Spleen (tissue), 11 donors: ENCODE measurements around the gene SUMF1. TPM values are rescaled to one million over a fixed set of nuclear protein-coding genes. Genes with fewer than 3 reads are reported as not detected.

Experiments
- DNase-seq: peaks from one replicate; pipeline ENCODE4 v3.0.0-alpha.2; 2020
- H3K27ac ChIP-seq, 8 donors: fragments of 200-600 bp; sonication (generic) in 7 of 8; 1 replicate in 4 of 8; 2 replicates in 4 of 8; pipeline versions ENCODE4 v1.5.0 to v1.8.0; 2016 to 2021; ENCODE audit warnings: inconsistent platforms in 4 of 8, mild to moderate bottlenecking in 4 of 8, moderate library complexity in 1 of 8
- H3K27me3 ChIP-seq, 7 donors: fragments of 200-600 bp; sonication (generic) in 6 of 7; replicated peaks in 1 of 7; 1 replicate in 4 of 7; 2 replicates in 3 of 7; pipeline versions ENCODE4 v1.5.0 to v1.8.0; 2016 to 2021; ENCODE audit warnings: inconsistent platforms in 3 of 7, mild to moderate bottlenecking in 1 of 7
- H3K36me3 ChIP-seq, 6 donors: fragments of 200-600 bp; sonication (generic) in 5 of 6; 1 replicate in 4 of 6; 2 replicates in 2 of 6; pipeline versions ENCODE4 v1.5.0 to v1.8.0; 2016 to 2021; ENCODE audit warnings: inconsistent platforms in 2 of 6
- H3K4me1 ChIP-seq, 6 donors: fragments of 200-600 bp; sonication (generic) in 5 of 6; 1 replicate in 3 of 6; 2 replicates in 3 of 6; pipeline versions ENCODE4 v1.5.0 to v1.8.0; 2016 to 2021; ENCODE audit warnings: inconsistent platforms in 3 of 6
- H3K4me3 ChIP-seq, 8 donors: fragments of 200-600 bp; sonication (generic) in 7 of 8; 1 replicate in 4 of 8; 2 replicates in 4 of 8; pipeline versions ENCODE4 v1.5.0 to v1.8.0; 2016 to 2021; ENCODE audit warnings: inconsistent platforms in 4 of 8, mild to moderate bottlenecking in 4 of 8, moderate library complexity in 2 of 8
- H3K9me3 ChIP-seq, 8 donors: fragments of 200-600 bp; sonication (generic) in 7 of 8; 1 replicate in 4 of 8; 2 replicates in 4 of 8; pipeline versions ENCODE4 v1.5.0 to v1.8.0; 2016 to 2021; ENCODE audit warnings: inconsistent platforms in 4 of 8
- CTCF ChIP-seq, 11 experiments: fragments of 200-600 bp in 7 of 11; fragments of 450-650 bp in 4 of 11; sonication (generic) in 4 of 11; IDR thresholded peaks in 8 of 11; conservative IDR thresholded peaks in 3 of 11; 1 replicate in 7 of 11; 2 replicates in 4 of 11; pipeline versions ENCODE4 v1.4.0 to v1.8.0; 2016 to 2021; ENCODE audit warnings: antibody characterized with exemption in 11 of 11, inconsistent platforms in 4 of 11, mild to moderate bottlenecking in 1 of 11
- POLR2A ChIP-seq, 3 donors: fragments of 450-650 bp; IDR thresholded peaks; one replicate each; pipeline ENCODE4 v1.5.1; 2017; ENCODE audit warnings: antibody characterized with exemption in 3 of 3, mild to moderate bottlenecking in 1 of 3
- POLR2AphosphoS5 ChIP-seq, 3 donors: sonication (generic); formaldehyde crosslinking; IDR thresholded peaks; one replicate each; pipeline ENCODE4 v1.5.1; 2017; ENCODE audit warnings: antibody characterized with exemption in 3 of 3
- WGBS, 5 donors: extraction: QIAGEN DNeasy Blood & Tissue Kit in 3 of 5; methylation state at CpG; one replicate each; pipeline versions ENCODE4 v1.1.5 to v1.1.7; 2013 to 2018; 5-methylcytosine and 5-hydroxymethylcytosine counted together
- intact Hi-C: fragments of 100-400 bp; cut with DNase I; formaldehyde crosslinking; loops from one replicate; pipeline ENCODE4 v1.15.0; 2023; ENCODE audit warnings: low total_unique reads
- polyA plus RNA-seq, 3 donors: library from polyadenylated mRNA; stranded (reverse); fragments of 200-250 nt; gene quantifications; one replicate each; pipeline ENCODE4 v1.2.1, GENCODE V29; 2013
- total RNA-seq, 7 donors: library from RNA; depleted of rRNA in 3 of 7; stranded (reverse); fragments of >200 nt in 3 of 7; fragmentation: NEBNext Ultra II Directional in 4 of 7; extraction: Animal tissue kit (Norgen Biotek cat#: 25700) in 4 of 7; gene quantifications; one replicate each; pipeline versions ENCODE4 v1.1.0 to v1.2.1, GENCODE V29; 2016 to 2021
- donor health status: healthy with polysubstance abuse.
- donor health status: DM: no; HTN: no; CAD: no; lungs with moderate emphysema.
- donor health status: DM: no; HTN: no; CAD: no.
- donor health status: Bipolar disorder and iron deficiency.
- donor health status: healthy.
- donor health status: DM: no; HTN: no; CAD: no.
- donor health status: DM: yes; HTN: yes; CAD: no.

The SUMF1 gene
- total and polyA plus RNA-seq, 10 donors, result 6.3 to 53.0 (median 33.9) TPM

DNA sequence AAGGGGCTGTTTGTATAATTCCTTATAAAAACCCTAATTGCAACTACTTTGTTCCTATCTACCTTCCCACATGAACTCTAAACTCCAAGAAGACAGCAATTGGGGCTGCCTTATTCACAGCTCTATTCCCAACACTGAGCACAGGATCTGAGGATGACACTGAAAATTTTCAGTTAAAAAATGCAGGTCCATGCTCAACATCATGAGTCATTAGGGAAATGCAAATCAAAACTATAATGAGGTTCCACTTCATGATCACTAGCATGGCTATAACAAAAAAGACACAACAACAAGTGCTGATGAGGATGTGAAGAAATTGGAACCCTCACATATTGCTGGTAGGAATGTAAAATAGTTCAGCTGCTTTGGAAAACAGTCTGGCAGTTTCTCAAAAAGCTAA is 12.9 kb downstream of the SUMF1 start:
- DNase-seq, result no peak
- H3K9me3 ChIP-seq, result no peaks in the 10 kb centered on the region
- intact Hi-C loops, result no loop called here
- H3K27ac ChIP-seq, result no peak overlapping the region
- no peak overlapping the region for H3K4me3 ChIP-seq
- peaks cover 0 to 38% (median 14%) of the 10 kb centered on the region in 6 donors for H3K36me3 ChIP-seq
- no peaks in the 10 kb centered on the region for H3K27me3 ChIP-seq
- TF ChIP-seq CTCF (IDR thresholded peaks at IDR 0.05 in 8 of 11, conservative IDR thresholded peaks at IDR 0.05 in 3 of 11) (no peak), POLR2A (IDR thresholded peaks at IDR 0.05) (no peak), POLR2AphosphoS5 (IDR thresholded peaks at IDR 0.05) (no peak)
- no peaks in the 10 kb centered on the region for H3K4me1 ChIP-seq

DNA sequence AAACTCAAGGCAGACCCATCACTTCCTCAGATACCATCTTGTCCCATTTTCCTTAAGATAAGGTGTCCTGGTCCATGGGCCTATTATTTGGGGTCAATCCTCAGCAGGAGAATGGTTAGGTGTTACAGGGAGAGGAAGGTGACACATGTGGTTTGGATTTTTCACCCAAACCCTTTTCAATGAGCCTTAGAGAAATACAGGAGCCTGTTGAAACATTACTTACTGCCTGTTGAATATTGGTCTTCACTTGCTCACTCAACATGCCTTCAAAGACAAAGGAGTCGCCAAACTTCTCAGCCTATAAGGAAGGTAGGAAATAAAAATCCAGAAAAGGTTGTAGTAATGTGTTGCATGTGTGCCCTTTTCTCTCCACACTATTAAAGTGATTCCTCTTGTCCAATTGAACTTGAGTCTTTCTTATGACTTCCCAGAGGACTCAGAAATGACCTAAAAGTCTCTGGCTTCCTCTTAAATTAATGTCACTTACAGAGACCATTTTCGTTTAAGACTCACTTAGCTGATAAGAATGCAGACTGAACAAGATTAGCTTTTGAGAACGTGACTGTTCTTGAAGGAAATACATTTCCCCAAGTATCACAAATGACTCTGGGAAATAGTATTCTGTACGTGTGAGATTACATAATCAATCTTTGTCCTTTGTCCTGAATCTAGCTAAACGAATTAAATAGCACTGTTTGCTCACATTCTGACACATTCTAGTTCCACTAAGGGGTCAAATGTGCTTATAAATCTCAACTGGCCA is 17.8 kb downstream of the SUMF1 start:
- WGBS, 5 donors, result 70 to 88% (median 83%) methylated on average over 5 of the region's 5 CpGs
- no peaks in the 10 kb centered on the region for H3K27me3 ChIP-seq
- TF ChIP-seq CTCF (IDR thresholded peaks at IDR 0.05 in 8 of 11, conservative IDR thresholded peaks at IDR 0.05 in 3 of 11) (no peak), POLR2AphosphoS5 (IDR thresholded peaks at IDR 0.05) (no peak)
- no peak overlapping the region for H3K27ac ChIP-seq
- peaks cover 0 to 87% (median 33%) of the 10 kb centered on the region in 6 donors for H3K36me3 ChIP-seq
- intact Hi-C loops, result no loop called here
- H3K9me3 ChIP-seq, result no peaks in the 10 kb centered on the region
- H3K4me3 ChIP-seq, result no peak overlapping the region
- no peak for DNase-seq
- H3K4me1 ChIP-seq, result no peaks in the 10 kb centered on the region

- TF ChIP-seq CTCF (IDR thresholded peaks at IDR 0.05 in 8 of 11, conservative IDR thresholded peaks at IDR 0.05 in 3 of 11) (no peak), POLR2AphosphoS5 (IDR thresholded peaks at IDR 0.05) (no peak), POLR2A (IDR thresholded peaks at IDR 0.05) (no peak)
- no peaks in the 10 kb centered on the region for H3K9me3 ChIP-seq
- peaks cover 0 to 98% (median 35%) of the 10 kb centered on the region in 6 donors for H3K36me3 ChIP-seq
- H3K27me3 ChIP-seq, result no peaks in the 10 kb centered on the region
- DNase-seq, result no peak
- no peak overlapping the region for H3K4me3 ChIP-seq
- H3K27ac ChIP-seq, result no peak overlapping the region
- H3K4me1 ChIP-seq, result no peaks in the 10 kb centered on the region
- WGBS, 5 donors, result 87 to 91% (median 89%) methylated on average over 6 of the region's 6 CpGs
- intact Hi-C loops, result no loop called here
These were observed 18.9 kb downstream of the SUMF1 start for GRCh38 chr3:4448187-4448586.

DNA sequence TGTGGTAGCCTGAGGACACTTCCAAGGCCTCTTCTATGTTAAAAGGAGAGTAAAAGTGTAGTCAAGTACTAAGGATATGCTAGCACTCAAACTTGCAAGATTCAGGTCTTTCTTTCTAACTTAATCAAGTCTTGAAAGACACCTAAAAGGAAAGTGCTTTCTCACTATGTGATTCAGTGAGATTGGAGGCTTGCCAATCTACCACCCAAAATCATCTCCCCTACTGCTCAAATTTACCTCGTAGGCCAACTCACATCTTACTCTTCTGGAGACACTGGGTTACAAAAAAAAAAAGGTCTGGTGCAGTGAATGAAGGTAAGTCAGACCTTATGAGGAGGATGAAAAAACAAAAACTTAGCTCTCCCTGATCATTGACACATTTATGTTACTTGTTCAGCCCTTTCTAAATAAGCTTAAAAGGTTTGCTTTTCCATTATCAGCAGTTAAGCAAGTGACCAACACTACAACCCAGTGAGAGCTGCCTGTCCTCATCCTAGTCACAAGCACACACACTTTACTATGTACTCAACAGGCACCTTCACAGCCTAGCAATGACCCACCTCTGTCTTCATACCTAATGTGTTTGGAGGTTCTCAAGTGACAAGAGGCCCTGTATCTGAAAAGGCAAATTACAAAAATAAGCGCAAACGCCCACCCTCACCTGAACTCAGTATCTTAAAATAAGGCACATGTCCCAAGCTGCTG is 19.6 kb downstream of the SUMF1 start:
- H3K4me1 ChIP-seq, result no peaks in the 10 kb centered on the region
- H3K4me3 ChIP-seq, result no peak overlapping the region
- peaks cover 0 to 100% (median 33%) of the 10 kb centered on the region in 6 donors for H3K36me3 ChIP-seq
- intact Hi-C loops, result no loop called here
- no peak overlapping the region for H3K27ac ChIP-seq
- H3K9me3 ChIP-seq, result no peaks in the 10 kb centered on the region
- no peak for DNase-seq
- no peaks in the 10 kb centered on the region for H3K27me3 ChIP-seq
- TF ChIP-seq CTCF (IDR thresholded peaks at IDR 0.05 in 8 of 11, conservative IDR thresholded peaks at IDR 0.05 in 3 of 11) (no peak), POLR2A (IDR thresholded peaks at IDR 0.05) (no peak), POLR2AphosphoS5 (IDR thresholded peaks at IDR 0.05) (no peak)
- 89 to 97% (median 93%) methylated on average over 3 of the region's 3 CpGs for WGBS, 5 donors
